Activated CD8-positive, alpha-beta memory T cell treated with anti-CD3 and anti-CD28 coated beads, Interleukin-2, amount 50 U/mL, for 1 hour (primary cell): ENCODE results near the gene RTN4RL2.
"Not testable (repeated sequence)": the region's sequence is repeated elsewhere in the genome, so short reads cannot be mapped to it uniquely, and the experiment has no call there.

Experiments used
- DNase-seq: peaks from one replicate; pipeline ENCODE4 v3.0.0-alpha.2; 2020; ENCODE audit errors: extremely low read depth

The RTN4RL2 gene

DNA sequence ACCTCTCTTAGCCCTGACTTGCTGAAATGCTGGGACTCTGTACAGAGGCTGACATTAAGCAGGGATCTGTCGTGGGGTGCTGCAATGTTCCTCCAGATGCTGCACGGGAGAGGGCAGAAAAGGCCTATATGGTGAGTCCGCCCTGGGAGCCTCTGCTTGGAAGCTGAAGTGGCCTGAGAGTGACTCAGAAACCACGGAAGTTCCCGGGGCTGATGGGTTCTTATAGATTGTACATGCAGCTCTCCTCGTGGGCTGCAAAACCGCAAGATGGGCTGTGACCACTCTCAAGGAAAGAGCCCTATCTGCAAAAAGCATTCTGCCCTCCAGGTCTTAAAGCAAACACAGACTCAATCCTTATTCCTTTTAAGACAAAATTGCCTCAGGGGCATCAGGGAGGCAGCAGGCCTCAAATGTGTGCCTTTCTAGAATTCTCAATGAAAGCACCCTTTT, 27.6 kb upstream of the RTN4RL2 start:
- no peak for DNase-seq

DNA sequence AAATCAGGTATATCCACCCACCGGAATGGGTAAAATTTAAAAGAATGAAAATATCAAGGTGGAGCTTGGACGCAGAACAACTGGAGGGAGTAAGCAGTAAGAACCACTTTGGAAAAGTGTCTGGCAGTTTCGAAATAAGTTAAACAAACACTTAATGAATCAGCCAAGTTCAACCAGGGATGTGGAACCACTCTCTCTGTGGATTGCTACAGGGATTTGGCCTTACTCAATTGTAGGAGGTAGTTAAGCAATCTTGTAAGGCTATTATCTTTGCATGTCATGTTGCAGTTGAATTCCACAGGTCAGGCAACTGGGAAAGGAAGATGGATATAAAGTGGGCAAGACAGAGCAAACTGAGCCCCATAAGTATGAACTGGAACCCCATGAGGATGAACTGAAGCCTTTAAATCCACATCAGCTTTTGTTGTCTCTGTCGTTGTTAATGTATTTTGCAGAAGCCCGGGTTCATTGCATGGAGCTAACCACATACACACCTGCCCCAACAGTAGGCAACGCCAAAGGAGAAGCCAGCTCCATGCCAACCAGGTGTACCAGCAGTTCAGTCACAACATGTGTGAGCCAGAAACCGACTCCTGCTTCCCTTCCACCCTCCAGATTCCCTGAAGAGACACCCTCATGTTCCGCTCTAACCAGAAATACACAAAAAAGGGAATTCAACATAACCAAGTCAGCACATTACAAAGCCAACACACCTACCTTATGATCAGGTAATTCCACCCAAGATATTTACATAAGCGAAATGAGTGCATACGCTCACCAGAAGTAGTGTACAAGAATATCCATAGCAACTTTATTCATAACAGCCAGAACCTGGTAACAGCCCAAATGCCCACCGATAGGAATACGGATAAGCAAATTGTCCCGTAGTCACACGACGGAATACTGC, 25.4 kb upstream of the RTN4RL2 start:
- DNase-seq, result no peak

DNA sequence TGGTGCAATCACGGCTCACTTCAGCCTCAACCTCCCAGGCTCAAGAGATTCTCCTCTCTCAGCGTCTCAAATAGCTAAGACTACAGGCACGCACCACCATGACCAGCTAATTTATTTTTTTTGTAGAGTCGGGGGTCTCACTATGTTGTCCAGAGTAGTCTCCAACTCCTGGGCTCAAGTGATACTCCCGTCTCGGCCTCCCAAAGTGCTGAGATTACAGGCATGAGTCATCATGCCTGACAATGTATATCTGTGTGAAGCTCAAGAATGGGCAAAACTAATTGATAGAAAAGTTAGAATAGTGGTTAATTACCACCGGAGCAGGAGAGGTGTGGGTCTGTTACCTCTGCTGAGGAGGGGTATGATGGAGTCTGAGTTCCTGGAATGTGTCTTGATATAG, 24.3 kb upstream of the RTN4RL2 start:
- DNase-seq, result no peak

DNA sequence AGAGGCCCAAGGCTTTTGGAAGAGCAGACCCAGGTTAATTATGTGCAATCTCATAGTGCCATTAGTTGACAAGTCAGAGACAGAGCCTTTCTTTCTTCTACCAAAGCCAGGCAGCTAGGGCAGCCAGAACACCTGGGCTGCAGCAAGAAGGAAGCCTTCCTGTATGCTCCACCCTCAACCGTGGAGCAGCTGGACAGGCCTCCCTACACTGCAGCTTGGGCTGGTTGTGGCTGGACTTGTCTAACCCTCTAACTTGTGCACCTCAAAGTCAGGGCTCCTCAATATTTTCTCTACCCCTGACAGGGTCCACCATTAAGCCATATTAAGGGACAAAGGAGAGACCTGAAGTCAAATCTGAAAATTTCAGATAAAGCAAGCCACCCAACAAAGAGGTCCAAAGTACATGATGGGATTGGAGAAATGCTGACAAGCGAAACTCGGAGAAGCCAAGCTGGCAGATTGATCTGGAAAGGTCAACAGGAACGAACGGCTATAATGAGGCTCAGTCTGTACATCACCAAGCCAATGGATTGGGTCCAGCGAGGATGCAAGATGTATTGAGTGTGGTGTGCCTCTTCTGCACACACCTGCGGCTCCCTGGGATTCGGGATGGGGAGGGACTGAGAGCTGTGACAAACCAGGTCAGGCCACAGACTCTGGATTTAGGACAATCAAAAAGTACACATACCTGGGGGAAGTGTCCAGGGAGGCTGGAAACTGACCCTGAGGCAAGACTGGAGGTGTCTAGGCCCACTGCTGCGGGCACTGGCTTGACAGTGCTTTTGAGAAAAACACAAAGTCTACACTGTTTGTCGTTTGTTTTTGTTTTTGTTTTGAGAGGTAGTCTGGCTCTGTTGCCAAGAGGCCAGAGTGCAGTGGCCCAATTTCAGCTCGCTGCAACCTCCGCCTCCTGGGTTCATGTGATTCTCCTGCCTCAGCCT, 21.7 kb upstream of the RTN4RL2 start:
- DNase-seq, result no peak

DNA sequence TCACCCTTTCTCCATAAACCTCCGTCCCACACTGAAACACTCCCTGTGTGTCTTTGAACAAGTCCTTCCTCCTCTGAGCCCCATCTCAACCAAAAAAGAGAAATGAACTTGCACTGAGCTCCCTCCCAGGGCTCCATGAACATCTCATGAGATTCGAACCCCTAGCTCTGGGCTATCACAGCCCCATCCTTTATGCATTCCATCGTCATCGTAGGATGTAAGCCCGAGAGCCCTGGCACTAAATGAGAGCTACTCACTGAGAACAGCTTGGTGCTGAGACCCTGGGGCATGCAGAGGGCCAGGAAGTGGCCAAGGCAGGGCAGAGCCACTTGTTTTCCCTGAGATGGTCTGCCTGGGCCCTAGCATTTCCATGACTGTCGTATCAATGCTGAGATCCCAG, 20.5 kb upstream of the RTN4RL2 start:
- DNase-seq, result no peak

DNA sequence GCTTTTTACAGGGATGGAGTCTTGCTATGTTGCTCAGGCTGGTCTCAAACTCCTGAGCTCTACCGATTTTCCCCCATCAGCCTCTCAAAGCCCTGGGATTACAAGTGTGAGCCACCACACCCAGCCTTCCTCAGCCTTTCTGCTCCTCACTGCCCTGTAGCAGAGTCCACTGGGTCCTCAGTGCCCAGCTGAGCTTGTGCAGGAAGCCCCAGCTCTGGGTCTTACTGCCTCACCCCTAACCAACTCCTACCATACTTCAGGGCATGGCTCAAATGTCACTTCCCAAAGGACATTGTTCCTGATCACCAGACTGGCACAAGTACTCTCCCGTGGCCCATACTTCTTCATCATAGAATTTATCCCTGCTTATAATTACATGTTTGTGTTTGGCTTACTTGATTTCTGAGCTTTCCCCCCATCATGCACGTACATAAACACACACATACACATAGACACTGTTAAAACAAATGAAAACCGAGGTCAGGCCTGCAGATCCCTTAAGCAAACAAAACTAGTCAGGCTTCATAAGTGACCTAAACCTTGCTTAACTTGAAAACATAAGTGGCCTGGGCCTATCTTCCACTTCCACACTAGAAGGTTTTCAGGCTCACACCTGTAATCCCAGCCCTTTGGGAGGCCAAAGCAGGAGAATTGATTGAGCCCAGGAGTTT, 19.4 kb upstream of the RTN4RL2 start:
- no peak for DNase-seq

DNA sequence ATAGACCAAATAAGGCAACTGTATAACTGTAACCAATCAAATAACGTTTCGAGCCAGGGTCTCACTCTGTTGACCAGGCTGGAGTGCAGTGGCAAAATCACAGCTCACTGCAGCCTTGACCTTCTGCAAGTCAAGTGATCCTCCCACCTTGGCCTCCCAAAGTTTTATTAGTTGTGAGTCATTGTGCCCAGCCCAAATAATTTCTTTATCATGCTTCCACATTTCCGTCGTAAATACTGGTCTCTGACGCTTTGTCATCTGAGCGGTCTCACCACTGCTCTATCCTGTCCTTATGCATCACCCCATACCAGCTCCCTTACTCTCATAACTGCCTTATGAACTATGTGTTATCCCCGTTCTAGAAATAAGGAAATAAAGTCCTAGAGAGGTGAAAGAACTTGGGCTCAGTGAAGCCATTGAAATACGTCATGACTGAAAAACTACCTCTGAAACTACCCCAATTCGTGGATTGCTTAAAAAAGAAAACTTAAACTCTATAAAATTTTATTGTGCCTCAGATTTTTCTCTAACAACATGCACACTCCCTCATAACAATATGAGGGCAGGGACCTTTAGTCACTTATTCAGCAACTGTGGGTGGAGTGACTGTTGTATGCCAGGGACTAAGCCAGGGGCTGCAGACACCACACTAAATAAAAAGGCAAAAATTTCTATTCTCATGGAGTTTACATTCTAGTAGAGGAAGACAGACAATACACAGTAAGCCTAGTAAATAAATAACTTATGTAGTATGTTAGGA, 15.8 kb upstream of the RTN4RL2 start:
- DNase-seq, result no peak

DNA sequence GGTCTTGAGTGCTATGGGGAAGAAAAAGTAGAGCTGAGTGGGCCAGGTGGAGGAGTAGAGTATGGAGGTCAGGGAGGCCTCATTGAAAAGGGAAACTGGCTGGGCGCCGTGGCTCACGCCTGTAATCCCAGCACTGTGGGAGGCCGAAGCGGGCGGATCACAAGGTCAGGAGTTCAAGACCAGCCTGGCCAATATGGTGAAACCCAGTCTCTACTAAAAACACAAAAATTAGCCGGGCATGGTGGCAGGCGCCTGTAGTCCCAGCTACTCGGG, 15.3 kb upstream of the RTN4RL2 start:
- not testable (repeated sequence) for DNase-seq

DNA sequence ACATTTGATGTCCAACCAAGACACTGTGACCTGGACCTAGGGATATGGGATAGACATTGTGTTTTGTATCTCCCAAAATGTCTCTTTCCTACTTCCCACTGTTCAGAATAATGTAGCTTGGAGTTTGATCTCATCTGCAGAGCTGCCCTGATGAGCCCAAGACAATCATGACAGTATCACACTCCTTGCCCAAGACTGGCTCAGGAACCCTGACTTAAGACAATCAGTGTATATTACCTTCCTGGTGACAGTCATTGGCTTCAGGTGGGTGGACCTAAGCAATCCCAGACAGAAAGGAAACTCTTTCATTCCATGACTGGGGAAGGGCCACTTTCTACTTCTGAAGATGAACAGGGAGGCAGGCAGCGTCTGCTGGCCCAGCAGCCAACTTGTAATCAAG, 14.3 kb upstream of the RTN4RL2 start:
- DNase-seq, result no peak

DNA sequence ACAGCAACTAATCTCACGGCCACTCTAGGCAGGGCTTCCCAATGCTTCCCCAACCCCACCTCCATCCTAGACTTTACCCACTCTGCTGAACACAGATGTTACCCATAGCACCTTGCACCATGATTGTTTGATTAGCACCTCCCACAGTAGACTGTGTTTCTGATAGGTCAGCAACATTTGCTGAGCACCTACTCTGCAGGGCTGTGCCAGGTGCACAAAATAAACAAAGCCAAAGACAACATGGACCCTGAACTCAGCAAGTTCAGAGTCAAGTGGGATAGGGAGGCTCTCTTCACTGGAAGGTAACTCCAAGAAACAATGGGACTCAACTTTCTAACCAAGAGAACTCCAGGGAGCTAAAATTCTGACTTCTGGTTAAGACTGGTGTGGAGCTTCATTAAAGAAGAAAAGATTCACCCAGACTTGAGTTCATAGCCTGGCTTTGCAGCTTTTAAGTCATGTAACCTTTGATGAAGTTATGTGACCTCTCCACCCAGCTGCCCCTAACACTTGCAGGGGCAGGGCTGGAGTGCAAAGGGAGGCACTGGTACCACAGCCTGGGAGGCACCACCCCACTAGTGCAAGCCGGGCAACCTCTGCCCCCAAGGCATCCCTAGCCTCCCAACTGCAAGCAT, 6.7 kb upstream of the RTN4RL2 start:
- no peak for DNase-seq

DNA sequence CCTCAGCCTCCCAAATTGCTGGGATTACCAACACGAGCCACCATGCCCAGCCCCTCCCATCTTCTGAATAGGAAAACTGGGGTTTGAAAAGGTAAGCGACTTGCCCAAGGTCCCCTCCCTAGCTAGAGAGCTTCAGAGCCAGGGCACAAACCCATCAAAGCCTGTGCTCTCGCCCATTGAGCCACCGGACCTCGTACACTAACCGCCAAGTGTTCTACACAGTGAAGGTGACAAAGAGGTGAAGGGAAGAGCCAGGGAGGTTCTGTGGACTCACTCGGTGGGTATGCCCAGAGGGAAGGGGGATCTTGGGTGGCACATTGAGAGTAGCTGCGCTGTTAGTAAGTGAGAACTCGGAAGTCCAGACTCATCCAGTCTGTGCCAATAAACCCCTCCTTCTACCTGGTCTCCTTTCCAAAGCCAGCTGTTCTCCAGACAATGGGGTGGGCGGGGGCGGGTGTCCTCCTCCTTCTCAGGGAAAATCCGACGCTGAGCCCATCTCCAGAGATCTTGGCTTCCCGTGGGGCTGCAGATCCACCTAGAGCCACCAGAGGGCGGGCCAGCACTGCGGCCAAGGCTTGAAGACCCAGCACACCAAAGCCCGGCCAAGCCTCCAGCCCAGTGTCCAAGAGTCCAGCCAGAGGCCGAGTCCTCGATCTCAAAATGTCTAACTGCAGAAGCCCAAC, 3.2 kb upstream of the RTN4RL2 start:
- no peak for DNase-seq

DNA sequence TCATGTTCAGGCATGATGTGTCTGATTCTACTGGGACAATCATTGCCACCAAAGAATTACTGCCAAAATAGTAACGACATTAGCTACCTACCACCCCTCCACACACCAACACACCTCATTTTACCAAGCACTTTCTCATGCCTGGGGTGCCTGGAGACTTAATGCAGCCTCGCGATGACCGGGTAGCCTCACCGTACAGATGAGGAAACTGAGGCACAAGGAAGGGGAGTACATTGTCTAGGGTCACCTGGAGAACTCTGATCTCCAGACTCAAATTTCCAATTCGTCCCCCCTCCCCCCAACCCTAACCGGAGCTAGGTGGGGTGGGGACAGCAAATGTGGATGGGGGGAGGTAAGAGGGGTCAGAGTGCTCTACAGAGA, 2.7 kb upstream of the RTN4RL2 start:
- DNase-seq, result no peak

DNA sequence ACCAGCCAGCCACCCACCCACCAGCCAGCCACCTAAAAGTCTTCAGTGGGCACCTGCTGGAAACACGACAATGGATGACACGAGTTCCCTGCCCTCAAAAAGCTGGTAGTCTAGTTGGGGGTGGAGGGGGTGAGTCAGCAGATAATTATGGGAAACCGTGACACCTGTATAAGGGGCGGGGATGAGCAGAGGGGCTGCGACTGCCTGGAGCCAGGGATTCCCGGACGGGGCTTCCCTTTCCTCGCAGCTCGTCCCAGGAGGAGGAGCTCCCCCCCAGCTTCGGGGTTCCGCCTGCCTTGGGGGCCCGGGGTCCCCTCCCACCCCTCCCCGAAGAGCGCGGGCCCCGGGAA, 2.3 kb upstream of the RTN4RL2 start:
- DNase-seq, result no peak

DNA sequence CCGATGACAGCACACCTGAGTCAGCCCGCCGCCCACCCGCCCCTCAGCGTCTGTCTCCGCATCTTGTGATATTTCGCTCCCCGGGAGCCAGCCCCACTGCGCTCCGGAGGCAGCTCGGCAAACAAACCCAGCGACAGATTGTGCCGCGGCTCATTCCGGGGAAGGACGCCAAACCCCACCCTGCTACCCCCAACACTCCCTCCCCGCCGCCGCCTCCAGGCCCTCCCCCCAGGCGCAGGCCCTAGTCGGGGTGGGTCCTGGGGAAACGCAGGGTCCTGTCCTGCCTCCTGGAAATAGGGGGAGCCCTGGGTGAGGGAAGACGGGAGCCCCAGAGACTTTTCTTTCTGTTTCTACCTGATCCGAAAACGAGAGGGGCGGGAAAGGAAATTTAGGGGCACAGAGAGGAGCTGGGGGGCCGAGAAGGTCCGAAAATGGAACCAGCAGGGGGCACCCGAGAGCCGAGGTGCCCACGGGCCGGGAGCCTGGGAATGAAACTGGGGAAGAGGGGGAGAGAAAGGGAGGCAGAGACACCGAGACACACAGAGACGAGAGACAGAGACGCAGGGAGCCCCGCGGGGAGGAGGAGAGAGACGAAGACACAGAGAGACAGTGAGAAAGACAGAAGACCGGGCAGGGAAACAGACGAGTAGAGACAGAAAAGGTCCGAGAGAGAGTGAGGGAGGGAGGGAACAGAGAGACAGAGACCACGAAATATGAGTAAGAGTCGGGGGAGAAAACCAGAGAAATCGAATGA, 1.7 kb upstream of the RTN4RL2 start:
- no peak for DNase-seq

DNA sequence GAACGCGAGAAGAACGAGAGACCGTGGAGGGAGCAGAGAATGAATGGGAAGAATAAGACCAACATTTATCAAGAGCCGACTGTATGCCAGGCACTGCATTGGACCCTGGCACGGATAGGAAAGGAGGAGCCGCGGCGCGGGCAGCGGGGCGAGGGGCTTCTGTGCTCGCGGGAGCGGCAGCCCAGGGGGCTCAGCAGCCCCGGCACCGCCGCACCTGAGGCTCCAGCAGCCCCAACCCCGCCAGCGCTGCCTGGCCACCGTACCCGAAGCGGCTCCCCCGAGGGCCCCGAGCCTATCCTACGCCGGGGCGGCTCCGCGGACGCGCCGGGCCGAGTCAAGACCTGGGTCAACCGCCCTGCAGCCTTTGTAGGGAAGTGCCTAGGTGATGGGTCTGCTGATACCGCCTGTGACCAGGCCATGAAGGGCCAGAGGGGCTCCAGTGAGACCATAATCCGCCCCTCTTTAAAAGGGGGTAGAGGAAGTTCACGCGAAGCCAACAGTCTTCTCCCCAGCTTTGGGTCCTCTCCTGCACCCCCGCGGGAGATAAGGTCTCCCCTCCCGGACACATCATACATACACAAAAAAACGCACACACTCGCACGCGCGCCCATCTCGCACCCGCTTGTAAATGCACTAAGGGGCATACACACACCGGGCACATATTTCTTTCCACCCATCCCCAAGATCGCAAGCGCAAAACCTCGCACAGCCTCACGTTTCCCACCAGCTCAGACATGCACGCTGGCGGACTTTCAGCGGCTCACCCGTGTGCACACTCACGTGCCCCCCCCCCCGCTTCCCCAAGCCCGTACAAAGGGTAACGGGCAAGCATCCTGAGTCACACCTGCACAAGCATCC, 935 bp upstream of the RTN4RL2 start:
- DNase-seq, result no peak

DNA sequence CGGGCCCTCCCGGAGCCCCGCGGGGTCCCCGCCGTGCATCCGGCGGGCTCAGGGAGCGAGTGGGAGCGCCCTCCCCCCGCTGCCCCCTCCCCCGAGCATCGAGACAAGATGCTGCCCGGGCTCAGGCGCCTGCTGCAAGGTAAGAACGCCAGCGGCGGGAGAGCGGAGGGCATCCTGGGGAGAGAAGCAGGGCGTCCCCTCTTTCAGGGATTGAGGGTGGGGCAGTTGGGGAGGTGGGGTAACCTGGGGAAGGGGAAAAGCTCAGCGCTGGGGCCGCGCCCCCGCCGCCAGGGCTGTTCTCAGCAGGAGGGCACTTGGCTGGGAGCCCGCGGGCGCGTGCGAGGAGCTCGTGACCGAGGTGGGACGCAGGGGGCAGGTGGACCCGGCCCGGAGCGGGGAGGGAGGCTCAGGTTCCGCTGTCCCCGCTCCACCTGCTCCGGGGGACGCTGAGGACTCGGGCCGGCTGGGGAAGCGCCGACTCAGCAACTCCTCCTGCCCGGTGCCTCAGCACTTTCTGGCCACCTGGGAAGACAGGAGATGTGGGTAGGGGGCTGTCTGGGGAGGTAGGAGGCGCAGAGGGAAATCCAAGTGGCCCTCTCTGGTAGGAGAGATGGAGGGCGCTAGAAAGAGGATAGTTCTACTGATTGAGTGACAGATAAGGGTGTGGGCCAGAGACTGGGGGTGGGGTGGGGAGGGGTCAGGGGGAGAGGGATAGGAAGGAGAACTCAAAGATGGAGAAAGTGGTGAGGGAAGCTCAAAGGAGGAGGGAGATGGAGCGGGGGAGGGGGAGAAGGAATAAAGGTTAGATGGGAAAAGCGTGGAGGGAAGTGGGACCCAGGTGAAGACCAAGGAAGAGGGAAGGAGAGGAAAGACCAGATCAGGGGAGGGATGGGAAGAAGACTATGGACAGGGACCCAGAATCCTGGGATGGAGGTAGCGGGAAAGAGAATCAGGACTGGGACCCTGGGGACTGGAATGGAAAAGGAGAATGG, 726 bp downstream of the RTN4RL2 start:
- no peak for DNase-seq

DNA sequence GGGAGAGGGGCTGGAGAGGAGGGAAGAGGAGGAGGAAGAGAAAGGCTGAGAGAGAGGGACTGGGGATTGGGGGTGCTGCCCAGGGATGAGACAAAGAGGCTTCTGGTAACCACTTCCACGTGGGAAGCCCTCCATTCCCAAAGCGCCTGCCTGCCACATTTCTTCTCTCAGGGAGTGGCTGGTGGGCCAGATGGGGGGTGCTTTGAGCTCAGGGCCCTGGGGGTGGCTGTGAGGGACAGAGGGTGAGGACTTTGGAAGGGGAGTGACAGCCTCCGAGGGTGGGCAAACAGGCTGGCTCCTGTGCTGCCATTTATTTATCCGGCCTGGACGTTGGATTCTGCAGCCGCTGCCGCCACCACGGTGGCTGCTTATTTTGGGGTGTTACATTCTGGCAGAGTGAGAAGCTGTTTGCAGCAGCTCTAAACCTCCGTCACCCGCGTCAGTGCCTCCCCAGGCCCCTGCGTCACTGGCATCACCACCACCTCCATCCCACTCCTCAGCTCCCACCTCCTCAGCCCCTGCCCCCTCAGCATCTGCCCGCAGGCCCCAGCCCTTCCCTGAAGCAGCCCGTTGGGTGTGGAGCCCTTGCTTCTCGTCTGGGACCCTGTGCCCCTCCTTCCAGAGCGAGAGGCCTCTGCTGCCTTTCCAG, 1.6 kb downstream of the RTN4RL2 start:
- no peak for DNase-seq
